Type B pancreatic cell (in vitro differentiated cells): ENCODE results near the gene PCNX3. TPM values are rescaled to one million over a fixed set of nuclear protein-coding genes. Genes with fewer than 3 reads are reported as not detected.
A peak's percentile ranks its signal among the peaks of the same experiment; 100 is the strongest.

ENCODE experiments used
- DNase-seq: peaks from one replicate; pipeline ENCODE4 v3.0.0; 2021; ENCODE audit warnings: mixed read lengths; ENCODE audit not compliant: unreplicated experiment; ENCODE audit errors: extremely low spot score
- H3K27ac Mint-ChIP-seq: 2 replicates; pipeline ENCODE4 v1.8.0; 2021; ENCODE audit warnings: mild to moderate bottlenecking, mixed read lengths
- H3K27me3 Mint-ChIP-seq: 2 replicates; pipeline ENCODE4 v1.8.0; 2021; ENCODE audit warnings: mixed read lengths
- H3K36me3 Mint-ChIP-seq: 2 replicates; pipeline ENCODE4 v1.8.0; 2021; ENCODE audit warnings: mixed read lengths
- H3K4me1 Mint-ChIP-seq: one replicate; pipeline ENCODE4 v1.8.0; 2021; ENCODE audit warnings: mixed read lengths; ENCODE audit not compliant: unreplicated experiment
- H3K4me3 Mint-ChIP-seq: 2 replicates; pipeline ENCODE4 v1.8.0; 2021; ENCODE audit warnings: mild to moderate bottlenecking, mixed read lengths
- H3K9me3 Mint-ChIP-seq: 2 replicates; pipeline ENCODE4 v1.8.0; 2021; ENCODE audit warnings: mixed read lengths
- CTCF ChIP-seq: fragments of 200-600 bp; sonication (generic); conservative IDR thresholded peaks from 2 replicates; pipeline ENCODE4 v1.5.0; 2021; ENCODE audit warnings: antibody characterized with exemption, mild to moderate bottlenecking
- total RNA-seq: library from RNA; stranded (reverse); gene quantifications from 2 replicates; pipeline ENCODE4 v1.2.1, GENCODE V29; 2021; ENCODE audit warnings: low replicate concordance

Gene PCNX3
- total RNA-seq, 1 donor from 2014 or later: 44.9 TPM

GRCh38 chr11:65651339-65651588 is 35.7 kb downstream of the PCNX3 start:
- H3K4me1 Mint-ChIP-seq: peaks cover 23% of the 10 kb centered on the region
- H3K4me3 Mint-ChIP-seq: peak overlapping the region; percentile 86
- H3K36me3 Mint-ChIP-seq: peaks cover 9% of the 10 kb centered on the region
- peak overlapping the region; percentile 99 for H3K27ac Mint-ChIP-seq
- H3K27me3 Mint-ChIP-seq: no peaks in the 10 kb centered on the region
- no peak for TF ChIP-seq CTCF
- DNase-seq: no peak
- no peaks in the 10 kb centered on the region for H3K9me3 Mint-ChIP-seq

DNA sequence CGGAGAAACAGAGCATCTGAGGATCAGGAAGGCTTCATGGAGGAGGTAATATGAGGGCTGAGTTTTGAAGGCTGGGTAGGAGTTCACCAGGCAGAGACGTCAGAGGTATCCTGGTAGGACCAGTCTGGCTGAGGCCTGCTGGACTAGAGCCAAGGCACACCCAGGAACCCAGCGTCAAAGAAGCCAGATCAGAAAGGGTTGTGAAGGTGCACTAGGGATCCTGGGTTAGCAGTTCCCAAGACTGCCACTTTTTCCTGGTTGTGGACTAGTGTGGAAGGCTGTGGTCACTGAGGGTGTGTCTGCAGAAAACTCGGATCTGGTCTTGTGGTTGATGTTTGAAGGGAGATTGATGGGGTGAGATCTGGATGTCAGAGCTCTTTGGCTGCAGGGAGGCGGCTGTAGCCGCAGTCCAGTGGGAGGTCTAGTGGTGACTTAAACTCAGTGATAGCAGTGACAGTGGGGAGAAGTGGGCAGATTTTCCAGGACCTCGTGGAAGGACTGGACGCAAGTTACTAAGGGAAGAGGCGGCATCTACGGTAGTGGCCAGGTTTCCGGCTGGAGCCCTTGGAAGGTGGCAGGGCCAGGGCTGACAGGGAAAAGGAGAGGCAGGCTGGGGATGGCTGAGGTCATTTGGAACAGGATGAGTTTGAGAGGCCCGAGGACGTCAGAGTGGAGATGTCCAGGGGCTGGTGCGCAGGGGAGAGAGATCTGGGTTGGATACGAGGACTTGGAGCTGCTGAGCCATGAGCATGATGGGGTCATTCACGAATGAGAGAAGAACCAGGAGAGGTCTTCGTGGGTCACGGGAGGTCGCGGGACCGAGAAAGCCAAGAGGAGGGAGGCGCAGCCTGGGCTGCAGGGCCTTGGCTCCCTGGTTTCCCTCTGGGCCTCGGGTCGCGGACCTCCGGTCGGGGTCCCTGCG is 36.3 kb downstream of the PCNX3 start:
- Mint-ChIP-seq H3K4me3 (peak overlapping the region; percentile 86), H3K4me1 (peaks cover 23% of the 10 kb centered on the region), H3K9me3 (no peaks in the 10 kb centered on the region), H3K36me3 (peaks cover 12% of the 10 kb centered on the region), H3K27me3 (no peaks in the 10 kb centered on the region), H3K27ac (peak overlapping the region; percentile 99)
- DNase-seq: no peak
- no peak for TF ChIP-seq CTCF

DNA sequence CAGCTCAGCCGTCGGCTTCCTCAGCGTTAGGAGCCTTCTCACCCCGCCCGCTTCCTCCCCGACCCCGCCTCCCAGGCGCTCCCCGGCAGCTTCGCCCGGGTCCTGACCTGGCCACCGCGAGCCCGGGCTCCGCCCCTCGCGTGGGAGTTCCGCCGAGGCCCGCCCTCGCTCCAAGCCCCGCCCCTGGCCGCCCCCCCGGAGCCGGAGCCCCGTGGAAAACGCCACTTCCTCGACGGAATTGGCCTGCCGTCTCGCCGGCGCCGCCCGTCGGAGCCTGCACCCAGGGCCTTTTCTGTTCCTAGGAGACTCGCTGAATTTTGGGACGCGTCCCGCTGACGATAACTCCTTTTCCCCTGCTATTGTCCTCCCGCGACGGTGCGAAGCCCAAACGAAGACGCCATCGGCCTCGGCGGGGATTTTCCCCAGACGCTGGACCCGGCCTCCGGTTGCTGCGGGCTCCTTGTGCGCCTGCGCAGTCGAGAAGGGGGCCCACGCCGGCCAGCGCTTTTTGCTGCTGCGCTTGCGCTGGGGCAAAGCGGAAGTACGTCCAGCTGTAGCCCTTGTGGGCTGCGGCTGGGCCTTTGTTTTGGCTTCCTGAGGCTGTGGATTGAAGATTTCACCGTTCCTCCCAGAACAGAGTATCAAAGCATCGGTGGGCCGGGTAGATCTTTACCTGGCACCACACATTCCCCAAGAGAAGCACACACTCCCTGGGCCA is 37.1 kb downstream of the PCNX3 start:
- Mint-ChIP-seq H3K9me3 (no peaks in the 10 kb centered on the region), H3K27ac (peak overlapping the region; percentile 99), H3K4me1 (peaks cover 23% of the 10 kb centered on the region), H3K27me3 (no peaks in the 10 kb centered on the region), H3K36me3 (peaks cover 12% of the 10 kb centered on the region), H3K4me3 (peak overlapping the region; percentile 92)
- TF ChIP-seq CTCF: peak; percentile 14
- peak; percentile 95 for DNase-seq

DNA sequence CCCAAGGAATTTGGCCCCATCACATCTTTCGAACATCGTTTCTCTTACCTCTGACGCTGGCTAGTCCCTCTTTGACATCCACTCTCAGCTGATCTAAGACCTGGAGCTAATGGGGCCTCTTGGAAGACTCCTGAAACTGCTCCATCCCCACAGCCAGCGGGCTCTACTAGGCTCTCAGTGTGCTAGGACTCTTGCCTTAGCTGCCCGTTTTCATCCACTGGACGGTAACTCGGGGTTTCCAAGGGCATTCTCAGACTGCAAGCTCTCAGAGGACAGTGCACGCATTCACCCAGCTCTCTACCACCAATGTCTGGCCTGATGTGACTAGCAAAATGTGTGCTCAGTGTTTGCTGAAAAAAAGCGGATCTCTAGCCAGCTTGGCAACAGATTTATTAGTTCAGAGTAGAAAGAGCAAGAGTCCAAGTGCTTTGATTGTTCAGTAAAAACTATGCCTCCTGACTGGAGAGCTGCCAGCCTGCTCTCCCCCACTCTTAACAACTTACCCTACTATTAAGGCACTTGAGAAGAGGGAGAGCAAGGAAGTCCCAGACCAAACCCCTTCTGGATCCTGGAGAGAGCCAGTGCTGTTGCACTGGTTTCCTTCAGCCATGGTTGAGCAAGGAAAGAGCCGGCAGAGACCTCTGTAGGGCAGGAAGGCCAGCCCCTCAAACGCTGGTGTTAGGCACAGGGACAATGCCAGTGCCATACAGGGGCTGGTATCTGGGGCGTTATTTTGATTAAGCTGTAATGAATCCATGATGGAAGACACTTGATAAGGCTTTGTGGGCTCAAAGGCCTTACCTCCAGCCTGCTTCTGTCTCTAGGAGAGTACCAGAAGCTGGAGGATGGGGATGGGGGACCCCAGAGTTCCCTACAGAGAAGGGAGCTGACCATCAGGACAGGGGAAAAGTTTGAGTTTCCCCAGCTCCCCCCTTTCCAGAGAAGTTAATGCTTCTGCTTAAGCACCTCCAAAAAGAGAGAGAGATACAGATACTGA is 38.0 kb downstream of the PCNX3 start:
- no peak for TF ChIP-seq CTCF
- Mint-ChIP-seq H3K9me3 (no peaks in the 10 kb centered on the region), H3K27ac (peak overlapping the region; percentile 98), H3K27me3 (no peaks in the 10 kb centered on the region), H3K36me3 (peaks cover 12% of the 10 kb centered on the region), H3K4me1 (peaks cover 23% of the 10 kb centered on the region), H3K4me3 (peak overlapping the region; percentile 92)
- no peak for DNase-seq
